GM21786 (cell line): ENCODE measurements around the gene KIAA1549.
"Not testable (repeated sequence)": the region's sequence is repeated elsewhere in the genome, so short reads cannot be mapped to it uniquely, and the experiment has no call there.

Experiments
- ATAC-seq: cut with Tn5 transposase; IDR thresholded peaks from one replicate; pipeline ENCODE4 v1.9.1; 2021; ENCODE audit not compliant: unreplicated experiment

Gene KIAA1549

DNA sequence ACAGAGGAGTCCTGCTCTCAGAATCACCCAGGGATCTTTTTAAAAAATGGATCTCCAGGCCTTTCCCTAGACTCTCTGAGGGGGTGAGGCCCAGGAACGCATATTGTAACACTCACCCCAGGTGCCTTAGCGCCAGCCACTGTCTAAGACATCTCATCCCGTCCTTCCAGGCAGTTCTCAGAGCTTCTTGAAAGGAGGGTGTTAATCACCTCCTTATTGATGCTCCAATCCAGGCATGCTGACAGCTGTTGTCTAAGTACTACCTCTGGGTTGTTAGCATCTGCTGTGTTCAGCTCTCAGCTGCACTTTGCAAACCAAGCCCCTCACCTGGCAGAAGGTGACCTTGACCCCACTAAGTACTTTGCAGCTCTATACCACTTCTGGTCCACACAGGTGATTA, 36.0 kb downstream of the KIAA1549 start:
- no peak for ATAC-seq

DNA sequence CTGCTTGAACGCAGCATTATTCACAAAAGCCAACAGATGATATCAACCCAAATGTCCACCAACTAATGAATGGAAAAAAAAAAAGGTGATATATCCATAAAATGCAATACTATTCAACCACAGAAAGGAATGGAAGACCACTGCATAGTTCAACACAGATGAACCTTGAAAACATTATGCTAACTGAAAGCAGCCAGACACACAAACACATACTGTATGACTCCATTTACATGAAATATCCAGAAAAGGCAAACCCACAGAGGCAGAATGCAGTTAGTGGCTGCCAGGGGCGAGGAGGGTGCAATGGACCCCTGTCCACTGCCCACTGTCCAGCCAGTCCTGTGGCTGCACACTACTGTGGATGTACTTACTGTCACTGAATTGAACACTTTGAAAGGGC, 36.6 kb downstream of the KIAA1549 start:
- no peak for ATAC-seq

DNA sequence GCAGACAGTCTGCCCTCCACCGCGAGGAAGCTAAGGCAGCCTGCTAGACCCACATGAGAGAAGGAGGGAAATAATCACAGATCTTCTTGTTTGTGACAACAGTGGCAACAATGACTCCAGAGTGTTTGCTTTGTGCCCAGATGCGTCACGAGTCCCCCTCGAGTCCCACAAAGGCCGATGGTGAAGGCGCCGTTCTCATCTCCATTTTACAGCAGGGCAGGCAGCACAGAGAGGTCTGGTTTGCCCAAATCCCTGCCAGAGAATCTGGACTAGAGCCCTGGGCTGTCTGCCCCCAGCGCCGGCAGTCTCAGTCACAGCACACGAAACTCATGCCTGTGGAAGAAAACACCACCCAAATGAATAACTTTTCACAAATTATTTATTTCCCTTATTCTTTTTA, 38.1 kb downstream of the KIAA1549 start:
- no peak for ATAC-seq

DNA sequence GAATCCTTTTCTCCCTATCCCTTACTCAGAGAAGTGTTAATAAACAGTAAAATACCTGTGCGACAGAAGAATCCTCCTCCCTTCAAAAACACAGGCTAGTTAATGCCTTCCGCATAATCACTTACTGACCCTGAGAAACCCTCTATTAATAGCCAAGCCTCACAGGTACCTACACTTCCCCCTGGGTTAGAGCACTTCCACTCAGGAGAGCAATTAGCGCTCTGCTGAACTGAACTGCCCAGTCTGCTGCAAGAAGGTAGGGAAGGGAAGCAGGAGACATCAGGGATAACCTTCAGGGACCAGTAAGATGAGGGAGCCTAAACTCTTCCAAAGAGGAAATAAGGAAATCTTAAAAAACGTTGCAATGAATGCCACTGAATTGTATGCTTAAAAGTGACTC, 39.6 kb downstream of the KIAA1549 start:
- no peak for ATAC-seq

DNA sequence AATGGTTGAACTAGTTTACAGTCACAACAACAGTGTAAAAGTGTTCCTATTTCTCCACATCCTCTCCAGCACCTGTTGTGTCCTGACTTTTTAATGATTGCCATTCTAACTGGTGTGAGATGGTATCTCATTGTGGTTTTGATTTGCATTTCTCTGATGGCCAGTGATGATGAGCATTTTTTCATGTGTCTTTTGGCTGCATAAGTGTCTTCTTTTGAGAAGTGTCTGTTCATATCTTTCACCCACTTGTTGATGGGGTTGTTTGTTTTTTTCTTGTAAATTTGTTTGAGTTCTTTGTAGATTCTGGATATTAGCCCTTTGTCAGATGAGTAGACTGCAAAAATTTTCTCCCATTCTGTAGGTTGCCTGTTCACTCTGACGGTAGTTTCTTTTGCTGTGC, 40.6 kb downstream of the KIAA1549 start:
- not testable (repeated sequence) for ATAC-seq

DNA sequence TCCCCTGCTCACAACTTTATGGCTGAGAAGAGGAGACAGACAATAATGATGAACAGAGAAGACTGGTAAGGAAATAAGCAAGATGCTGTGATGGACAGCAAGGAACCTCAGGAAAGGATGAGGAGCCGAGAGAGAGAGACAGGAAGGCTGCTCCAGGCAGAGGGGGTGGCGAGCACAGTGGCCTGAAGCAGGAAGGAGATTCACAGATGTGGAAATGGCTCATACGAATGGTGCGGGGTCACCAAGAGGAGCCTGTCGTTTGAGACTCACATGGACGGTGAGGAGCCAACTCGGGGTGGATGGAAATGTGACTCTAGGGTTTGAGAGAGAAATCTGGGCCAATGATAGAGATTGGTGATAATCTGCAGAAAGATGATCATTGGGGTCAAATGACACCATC, 43.7 kb downstream of the KIAA1549 start:
- ATAC-seq, result no peak

DNA sequence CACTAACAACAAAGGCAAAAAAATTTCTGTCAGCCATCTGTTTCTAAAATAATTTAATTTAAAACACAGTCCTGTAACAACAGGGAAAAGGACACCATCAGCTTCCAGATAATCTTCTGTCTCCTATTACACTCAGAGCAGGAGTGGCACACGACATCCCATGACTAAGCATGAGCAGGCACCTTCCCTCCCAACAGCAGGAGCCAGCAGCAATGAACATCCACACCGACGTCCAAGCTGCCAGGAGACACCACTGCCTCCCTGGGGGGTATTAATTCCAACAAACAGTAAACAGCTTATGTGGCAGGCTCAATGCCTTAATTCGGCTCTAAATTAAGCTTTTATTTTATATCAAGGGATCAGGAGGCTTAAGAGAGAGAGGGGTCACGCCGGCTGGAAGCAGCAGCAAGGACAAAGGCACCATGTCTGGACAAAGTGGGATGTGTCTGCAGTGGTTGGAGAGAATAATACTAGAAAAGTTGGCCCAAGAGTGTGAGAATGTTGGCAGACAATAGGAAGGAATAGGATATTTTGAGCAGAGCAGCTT, 45.7 kb downstream of the KIAA1549 start:
- ATAC-seq, result no peak

DNA sequence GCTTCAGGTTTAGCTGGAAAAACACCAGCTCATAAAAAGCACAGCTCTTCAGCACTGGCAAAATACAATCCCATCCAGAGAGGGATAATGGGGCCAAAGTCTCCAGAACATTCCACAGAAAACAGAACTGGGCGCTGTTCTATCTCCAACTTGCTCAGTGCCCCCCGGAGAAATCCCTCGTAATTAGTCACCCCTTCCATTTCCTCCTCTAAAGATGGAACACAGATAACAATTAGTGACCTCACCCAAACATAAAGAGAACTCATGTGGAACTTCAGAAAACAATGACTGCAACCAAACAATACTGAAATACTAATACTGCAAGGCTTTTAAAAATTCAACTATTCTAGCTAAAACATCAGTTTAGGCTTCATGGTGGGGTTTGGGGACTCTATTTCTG, 46.3 kb downstream of the KIAA1549 start:
- no peak for ATAC-seq

DNA sequence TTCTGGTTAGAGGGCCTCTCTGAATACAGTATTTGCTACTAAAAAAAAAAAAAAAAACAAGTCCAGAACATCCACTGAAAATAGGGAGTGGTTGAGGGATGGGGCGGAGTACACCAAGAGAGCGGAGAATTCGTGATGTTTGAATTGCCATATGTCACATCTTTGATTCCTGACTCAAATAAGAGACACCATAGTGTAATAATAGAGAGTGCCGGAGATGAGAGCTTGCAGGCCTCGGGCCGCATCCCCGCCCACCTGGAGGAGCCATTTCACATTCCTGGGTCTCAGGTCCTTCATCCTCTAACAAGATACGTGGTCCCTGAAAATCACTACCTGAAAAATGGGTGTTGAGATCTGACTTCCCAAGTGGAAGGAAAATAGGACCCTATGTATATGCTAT, 46.8 kb downstream of the KIAA1549 start:
- no peak for ATAC-seq

DNA sequence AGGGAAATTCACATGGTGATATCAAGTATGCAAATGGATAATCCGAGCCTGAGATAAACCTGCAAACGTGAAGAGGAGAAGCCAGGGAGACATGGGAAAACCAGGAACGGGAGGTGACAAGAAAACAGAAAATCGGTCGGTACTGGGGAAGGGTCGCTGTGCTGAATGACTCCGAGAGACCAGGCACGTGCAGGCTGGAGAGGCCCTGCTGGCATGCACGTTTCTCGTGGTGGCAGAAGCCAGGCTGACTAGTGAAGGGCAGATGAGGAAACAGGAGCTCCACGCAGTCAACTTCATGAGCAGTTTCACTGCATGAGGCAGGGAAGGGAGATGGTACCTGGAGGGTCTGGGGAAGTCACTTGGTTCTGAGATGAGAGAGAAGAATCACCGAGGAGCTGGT, 48.3 kb downstream of the KIAA1549 start:
- ATAC-seq, result no peak

DNA sequence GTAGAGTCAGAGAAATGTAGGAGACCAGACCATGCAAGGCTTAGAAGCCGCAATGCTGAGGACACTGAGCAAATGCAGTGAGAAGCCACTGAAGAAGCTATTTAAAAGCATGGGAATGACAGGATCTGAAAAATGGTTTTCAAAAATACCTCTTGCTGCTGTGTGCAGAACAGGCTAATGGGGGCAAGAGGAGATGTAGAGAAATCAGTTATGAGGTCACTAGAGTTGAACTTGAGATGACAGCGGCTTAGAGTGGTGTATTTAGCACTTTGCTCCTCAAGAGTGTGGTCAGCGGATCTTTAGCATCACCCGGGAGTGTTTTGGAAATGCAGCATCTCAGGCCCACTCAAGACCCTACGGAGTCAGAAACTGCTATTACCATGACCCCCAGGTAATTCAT, 48.8 kb downstream of the KIAA1549 start:
- no peak for ATAC-seq

DNA sequence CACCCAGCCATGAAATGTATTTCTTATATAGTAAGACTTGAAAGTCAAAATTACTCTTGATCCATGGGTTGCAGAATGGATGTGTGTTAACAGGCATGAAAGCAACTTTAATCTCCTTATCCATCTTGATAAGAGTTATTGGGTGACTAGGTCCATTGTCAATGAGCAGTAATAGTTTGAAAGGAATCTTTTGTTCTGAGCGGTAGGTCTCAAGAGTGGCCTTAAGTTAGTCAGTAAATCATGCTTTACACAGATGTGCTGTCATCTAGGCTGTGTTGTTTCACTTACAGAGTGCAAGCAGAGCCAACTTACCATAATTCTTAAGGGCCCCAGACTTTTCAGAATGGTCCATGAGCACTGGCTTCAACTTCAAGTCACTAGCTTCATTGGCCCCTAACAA, 51.2 kb downstream of the KIAA1549 start:
- ATAC-seq, result no peak

DNA sequence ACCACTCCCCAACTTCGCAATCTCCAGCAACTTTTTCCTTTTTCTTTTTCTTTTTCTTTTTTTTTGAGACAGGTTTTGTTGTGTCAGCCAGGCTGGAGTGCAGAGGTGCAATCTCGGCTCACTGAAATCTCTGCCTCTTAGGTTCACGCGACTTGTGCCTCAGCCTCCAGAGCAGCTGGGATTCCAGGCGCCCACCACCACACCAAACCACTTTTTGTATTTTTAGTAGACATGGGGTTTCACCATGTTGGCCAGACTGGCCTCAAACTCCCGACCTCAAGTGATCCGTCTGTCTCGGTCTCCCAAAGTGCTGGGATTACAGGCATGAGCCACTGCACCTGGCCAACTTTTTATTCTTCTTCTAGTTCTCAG, 55.0 kb downstream of the KIAA1549 start:
- ATAC-seq, result no peak

DNA sequence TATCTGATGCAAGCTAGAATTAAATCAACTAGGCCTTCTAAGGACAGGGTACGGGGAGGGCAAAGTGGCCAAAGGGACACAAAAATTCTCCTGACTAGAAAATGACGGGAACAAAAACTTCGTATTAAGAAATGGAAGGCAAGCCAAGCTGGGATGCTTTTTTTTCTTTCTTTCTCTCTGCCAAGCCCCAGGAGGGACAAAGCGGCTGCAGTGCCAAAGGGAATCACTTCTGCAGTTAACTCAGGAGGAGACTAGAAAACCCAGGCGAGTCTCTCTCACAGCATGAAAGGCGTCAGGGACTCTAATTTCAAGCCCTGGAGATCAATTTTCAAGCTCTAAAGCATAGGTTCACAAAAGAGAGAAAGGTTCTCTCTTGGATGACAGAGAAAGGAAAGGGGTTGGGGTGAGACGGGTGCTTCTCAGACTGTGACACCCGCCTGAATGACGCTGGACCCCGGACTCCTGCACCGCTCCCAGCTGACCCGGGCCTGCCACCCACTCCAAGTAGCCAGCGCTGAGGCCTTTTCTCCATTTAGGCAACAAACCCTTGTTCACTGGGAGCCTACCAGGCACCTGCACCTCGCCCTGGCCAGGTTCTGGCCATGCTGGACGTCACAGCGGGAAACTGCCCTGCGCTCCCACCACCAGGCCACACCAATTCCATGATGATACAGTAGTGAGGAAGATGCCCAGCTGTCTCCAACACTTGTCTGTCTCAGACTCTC, 56.5 kb downstream of the KIAA1549 start:
- no peak for ATAC-seq

DNA sequence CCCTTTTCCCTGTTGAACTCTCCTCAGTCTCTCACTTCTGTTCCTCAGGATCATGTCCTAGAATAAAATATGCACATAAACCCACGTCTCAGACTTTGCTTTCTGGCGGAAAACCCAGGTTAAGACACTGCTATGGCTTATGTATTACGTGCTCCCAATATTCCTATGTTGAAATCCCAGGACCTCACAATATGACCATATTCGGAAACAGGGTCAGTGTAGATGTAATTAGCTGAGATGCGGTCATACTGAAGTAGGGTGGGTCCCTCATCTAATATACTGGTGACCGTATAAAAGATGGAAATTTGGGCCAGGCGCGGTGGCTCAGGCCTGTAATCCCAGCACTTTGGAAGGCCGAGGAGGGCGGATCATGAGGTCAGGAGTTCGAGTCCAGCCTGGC, 59.9 kb downstream of the KIAA1549 start:
- ATAC-seq, result no peak

DNA sequence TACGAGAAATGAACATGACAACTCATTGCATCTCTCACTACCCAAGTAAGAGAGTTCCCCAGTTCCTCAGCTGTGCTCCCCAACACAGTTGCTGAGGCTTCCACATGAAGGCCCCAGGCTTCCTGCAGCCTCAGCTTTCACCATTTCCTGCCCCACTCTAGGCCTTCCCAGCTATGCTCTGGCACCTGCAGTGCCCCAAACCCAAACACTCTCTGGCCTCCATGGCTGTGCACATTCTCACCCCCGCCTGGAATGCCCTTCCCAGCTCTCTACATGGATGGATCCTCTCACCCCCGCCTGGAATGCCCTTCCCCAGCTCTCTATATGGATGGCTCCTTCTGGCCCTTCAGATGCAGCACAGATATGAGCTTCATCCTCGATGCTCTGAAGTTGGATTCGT, 61.3 kb downstream of the KIAA1549 start:
- no peak for ATAC-seq

DNA sequence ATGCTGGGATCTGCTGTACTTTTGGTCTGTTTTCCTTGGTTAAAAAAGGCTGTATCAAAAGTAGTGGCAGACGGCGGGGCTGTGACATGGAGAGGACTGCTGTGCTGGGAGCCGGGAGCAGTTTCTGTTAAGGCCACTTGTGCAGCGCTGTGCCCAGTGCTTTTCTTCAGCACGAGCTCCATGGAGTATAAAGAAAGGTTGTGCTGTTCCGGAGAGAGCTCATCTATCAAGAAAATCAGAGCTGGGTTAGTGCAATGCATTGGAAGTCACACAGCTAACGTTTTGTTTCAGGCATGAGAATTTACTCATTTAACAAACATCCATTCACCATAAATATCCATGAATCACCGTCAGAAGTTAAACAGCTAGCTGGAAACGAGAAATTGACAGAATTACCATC, 62.0 kb downstream of the KIAA1549 start:
- no peak for ATAC-seq

DNA sequence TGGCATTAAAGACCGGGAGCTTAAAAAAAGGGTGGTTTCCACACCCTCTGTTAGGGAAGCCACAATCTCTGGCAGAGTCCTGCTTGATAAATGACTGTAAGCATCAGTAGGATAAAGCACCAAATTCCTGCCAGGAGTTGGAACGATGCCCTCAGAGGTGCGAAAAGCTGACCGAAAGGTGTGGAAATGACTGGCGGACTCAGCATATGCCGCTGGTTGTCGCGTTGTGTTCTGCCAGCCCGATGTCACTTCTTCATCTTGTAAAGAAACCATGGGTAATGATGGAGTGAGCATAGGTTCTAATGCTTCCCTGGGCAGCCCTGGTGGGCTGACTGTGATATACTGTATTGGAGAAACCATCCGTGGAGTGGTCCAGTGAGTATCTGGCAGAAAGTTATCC, 62.4 kb downstream of the KIAA1549 start:
- no peak for ATAC-seq

DNA sequence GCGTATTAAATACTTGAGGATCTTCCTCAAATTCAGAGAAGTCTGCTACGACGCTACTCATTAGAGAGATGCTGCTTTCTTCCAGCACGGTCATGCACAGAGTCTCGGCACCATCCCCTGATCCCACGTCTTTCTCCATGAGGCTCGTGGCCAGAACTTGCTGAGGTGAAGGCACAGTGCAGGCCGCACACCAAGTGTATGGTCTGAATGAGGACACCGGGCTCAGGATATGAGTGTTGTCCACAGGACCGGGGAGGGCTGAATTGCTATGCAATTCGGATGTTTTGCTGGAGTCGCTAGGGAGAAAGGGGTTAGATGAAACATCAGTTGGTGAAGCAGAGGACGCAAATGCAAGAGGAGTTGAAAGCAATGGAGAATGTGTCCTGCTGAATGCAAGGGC, 63.0 kb downstream of the KIAA1549 start:
- no peak for ATAC-seq

DNA sequence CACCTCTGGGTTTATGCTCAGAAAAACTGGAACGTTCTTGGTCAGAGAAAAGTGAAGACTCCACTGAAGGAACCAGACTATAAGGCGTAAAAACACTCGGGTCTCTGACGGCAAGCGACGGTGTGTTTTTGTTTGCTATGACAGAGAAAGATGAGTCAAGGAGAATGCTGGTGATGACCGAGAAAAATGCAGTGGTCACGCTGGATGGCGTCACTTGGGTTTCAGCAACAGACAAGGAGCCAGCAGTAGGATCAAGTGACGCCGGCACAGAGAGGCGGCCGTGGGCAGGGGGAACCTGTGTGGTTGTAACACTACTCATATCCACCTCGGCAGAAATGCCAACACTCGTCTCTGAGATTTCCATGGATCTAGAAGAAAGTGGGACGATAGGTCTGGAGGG, 63.4 kb downstream of the KIAA1549 start:
- no peak for ATAC-seq

DNA sequence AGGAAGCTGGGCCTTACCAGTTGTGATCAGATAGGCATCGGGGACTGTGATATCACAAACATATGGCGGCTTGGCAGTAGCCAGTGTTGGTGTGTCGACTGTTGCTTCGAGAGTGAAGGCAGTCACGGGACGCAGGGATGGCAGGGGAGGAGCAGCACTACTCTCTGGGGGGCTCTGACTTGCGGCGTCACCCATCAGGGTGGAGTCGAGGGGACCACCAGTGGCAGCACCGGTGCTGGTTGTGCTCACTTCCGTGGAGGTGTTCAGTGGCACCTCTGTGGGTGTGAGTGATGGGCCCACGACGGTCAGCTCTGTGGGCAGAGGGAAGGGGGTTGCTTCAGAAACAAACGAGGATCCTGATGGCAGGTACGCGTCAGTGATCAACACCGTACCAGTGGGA, 64.5 kb downstream of the KIAA1549 start:
- no peak for ATAC-seq

DNA sequence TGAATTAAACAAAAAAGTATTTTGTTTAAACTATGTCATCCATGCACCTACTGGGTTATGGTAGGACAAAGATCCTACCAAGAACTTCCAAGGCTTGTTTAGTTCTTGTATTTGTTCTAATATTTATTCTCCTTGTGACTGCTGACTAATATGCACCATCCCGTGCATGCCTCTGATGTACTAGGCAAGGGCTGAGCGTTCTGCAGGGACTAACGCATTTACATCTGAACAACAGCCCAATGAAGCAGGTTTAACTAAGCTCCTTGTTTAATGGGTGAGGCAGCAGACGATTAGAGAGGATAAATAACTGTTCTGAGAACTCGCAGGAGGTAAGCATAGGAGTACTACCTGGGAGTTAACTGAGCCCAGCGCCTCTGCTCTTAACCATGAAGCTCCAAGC, 64.9 kb downstream of the KIAA1549 start:
- ATAC-seq, result no peak

DNA sequence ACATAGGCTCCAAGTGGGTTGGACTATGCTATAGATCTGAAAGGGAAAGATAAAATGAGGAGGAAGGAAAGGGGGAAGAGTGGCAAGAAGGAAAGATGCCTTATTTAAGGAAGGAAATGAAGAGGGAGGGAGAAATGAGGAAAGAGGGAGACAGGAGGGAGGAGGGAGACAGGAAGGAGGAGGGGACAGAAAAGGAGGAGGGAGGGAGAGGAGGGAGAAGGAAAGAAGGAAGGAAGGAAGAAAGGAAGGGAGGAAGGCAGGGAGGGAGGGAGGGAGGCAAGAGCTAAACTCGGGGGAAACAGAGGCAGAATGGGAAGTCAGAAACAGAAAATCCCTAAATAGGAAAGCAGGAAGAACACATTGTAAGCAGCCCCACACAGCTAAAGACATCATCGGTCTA, 67.4 kb downstream of the KIAA1549 start:
- no peak for ATAC-seq
